GM20000 (cell line): ENCODE results near the gene TLK1.
"Not testable (repeated sequence)": the region's sequence is repeated elsewhere in the genome, so short reads cannot be mapped to it uniquely, and the experiment has no call there.

Experiments
- DNase-seq: peaks from one replicate; pipeline ENCODE4 v3.0.0; 2012; ENCODE audit warnings: low spot score
- CTCF ChIP-seq: IDR thresholded peaks from 2 replicates; pipeline ENCODE4 v1.5.1; 2012; ENCODE audit warnings: mild to moderate bottlenecking, control low read depth; ENCODE audit errors: extremely low read depth, missing control alignments

Gene TLK1

GRCh38 chr2:171083451-171083850 is 77.2 kb downstream of the TLK1 start:
- TF ChIP-seq CTCF = no peak
- DNase-seq = no peak

- DNase-seq = no peak
- no peak for TF ChIP-seq CTCF
Measured at GRCh38 chr2:171081649-171082111, 79.0 kb downstream of the TLK1 start.

- no peak for TF ChIP-seq CTCF
- DNase-seq = no peak
Measured at GRCh38 chr2:171080607-171081006, 80.1 kb downstream of the TLK1 start.

- not testable (repeated sequence) for DNase-seq
Measured at GRCh38 chr2:171076422-171076821, 84.3 kb downstream of the TLK1 start.

- no peak for DNase-seq
Measured at GRCh38 chr2:171072164-171072563, 88.5 kb downstream of the TLK1 start.

GRCh38 chr2:171069286-171069956 is 91.3 kb downstream of the TLK1 start:
- no peak for TF ChIP-seq CTCF

More at GRCh38 chr2:171072164-171072563, 88.5 kb downstream of the TLK1 start:
- no peak for TF ChIP-seq CTCF

GRCh38 chr2:171066110-171066509 is 94.6 kb downstream of the TLK1 start:
- DNase-seq = no peak
- TF ChIP-seq CTCF = no peak

More at GRCh38 chr2:171069286-171069956, 91.3 kb downstream of the TLK1 start:
- no peak for DNase-seq

- TF ChIP-seq CTCF = no peak
- DNase-seq = no peak
Measured at GRCh38 chr2:171057575-171057974, 103.1 kb downstream of the TLK1 start.
